IPS DF 6.9 (cell line): ENCODE measurements around the gene ARHGAP6.
"Not testable (repeated sequence)": the region's sequence is repeated elsewhere in the genome, so short reads cannot be mapped to it uniquely, and the experiment has no call there.

Experiments
- DNase-seq: peaks from one replicate; pipeline ENCODE4 v3.0.0-alpha.2; 2013; ENCODE audit warnings: low read depth, low spot score
- H3K27ac ChIP-seq: one replicate; pipeline ENCODE4 v1.5.1; 2013; ENCODE audit warnings: low read length, control low read depth
- H3K27me3 ChIP-seq: 2 replicates; pipeline ENCODE4 v1.6.1; 2013; ENCODE audit warnings: mild to moderate bottlenecking, low read length; ENCODE audit not compliant: control insufficient read depth, insufficient read depth
- H3K36me3 ChIP-seq: 2 replicates; pipeline ENCODE4 v1.6.1; 2013; ENCODE audit warnings: low read length; ENCODE audit not compliant: control insufficient read depth, insufficient read depth
- H3K4me1 ChIP-seq: 2 replicates; pipeline ENCODE4 v1.6.1; 2013; ENCODE audit warnings: low read length; ENCODE audit not compliant: control insufficient read depth, insufficient read depth
- H3K4me3 ChIP-seq: 2 replicates; pipeline ENCODE4 v1.5.1; 2013; ENCODE audit warnings: mild to moderate bottlenecking, low read length
- H3K9me3 ChIP-seq: 2 replicates; pipeline ENCODE4 v1.6.1; 2013; ENCODE audit warnings: low read length, inconsistent platforms; ENCODE audit not compliant: control insufficient read depth, insufficient read depth
- WGBS: extraction: QIAGEN DNeasy Blood & Tissue Kit; methylation state at CpG from one replicate; pipeline ENCODE4 v1.1.7; 2013; ENCODE audit warnings: mixed read lengths, missing lambda C conversion rate; ENCODE audit not compliant: insufficient read length, insufficient coverage; 5-methylcytosine and 5-hydroxymethylcytosine counted together

Gene ARHGAP6

GRCh38 chrX:11641349-11642065 is 24.2 kb downstream of the ARHGAP6 start:
- H3K36me3 ChIP-seq: no peaks in the 10 kb centered on the region
- H3K4me3 ChIP-seq: no peak overlapping the region
- H3K4me1 ChIP-seq: no peaks in the 10 kb centered on the region
- DNase-seq: no peak
- no peaks in the 10 kb centered on the region for H3K27me3 ChIP-seq
- WGBS: no CpG with 5 or more reads among the region's 9 CpGs
- no peaks in the 10 kb centered on the region for H3K9me3 ChIP-seq
- H3K27ac ChIP-seq: no peak overlapping the region

GRCh38 chrX:11640089-11640488 is 25.6 kb downstream of the ARHGAP6 start:
- Histone ChIP-seq H3K4me1 (no peaks in the 10 kb centered on the region), H3K27me3 (no peaks in the 10 kb centered on the region), H3K9me3 (no peaks in the 10 kb centered on the region), H3K4me3 (no peak overlapping the region), H3K27ac (no peak overlapping the region), H3K36me3 (no peaks in the 10 kb centered on the region)
- no peak for DNase-seq
- no CpG with 5 or more reads among the region's 4 CpGs for WGBS

- no peak for DNase-seq
- Histone ChIP-seq H3K27ac (no peak overlapping the region), H3K36me3 (no peaks in the 10 kb centered on the region), H3K27me3 (no peaks in the 10 kb centered on the region), H3K4me1 (no peaks in the 10 kb centered on the region), H3K4me3 (no peak overlapping the region), H3K9me3 (no peaks in the 10 kb centered on the region)
- no CpG with 5 or more reads among the region's 1 CpG for WGBS
These were observed 33.0 kb downstream of the ARHGAP6 start for GRCh38 chrX:11632732-11633131.

GRCh38 chrX:11629593-11630211 is 36.0 kb downstream of the ARHGAP6 start:
- no peaks in the 10 kb centered on the region for H3K9me3 ChIP-seq
- H3K36me3 ChIP-seq: no peaks in the 10 kb centered on the region
- no peak for DNase-seq
- no CpG with 5 or more reads among the region's 4 CpGs for WGBS
- H3K4me1 ChIP-seq: no peaks in the 10 kb centered on the region
- no peaks in the 10 kb centered on the region for H3K27me3 ChIP-seq
- H3K27ac ChIP-seq: no peak overlapping the region
- H3K4me3 ChIP-seq: no peak overlapping the region

GRCh38 chrX:11628399-11628798 is 37.3 kb downstream of the ARHGAP6 start:
- Histone ChIP-seq H3K36me3 (no peaks in the 10 kb centered on the region), H3K27ac (no peak overlapping the region), H3K4me1 (no peaks in the 10 kb centered on the region), H3K9me3 (no peaks in the 10 kb centered on the region), H3K27me3 (no peaks in the 10 kb centered on the region), H3K4me3 (no peak overlapping the region)
- DNase-seq: no peak
- WGBS: no CpG with 5 or more reads among the region's 5 CpGs

GRCh38 chrX:11626351-11626750 is 39.4 kb downstream of the ARHGAP6 start:
- H3K36me3 ChIP-seq: no peaks in the 10 kb centered on the region
- H3K4me3 ChIP-seq: no peak overlapping the region
- no peak for DNase-seq
- no peaks in the 10 kb centered on the region for H3K4me1 ChIP-seq
- H3K27ac ChIP-seq: no peak overlapping the region
- H3K27me3 ChIP-seq: no peaks in the 10 kb centered on the region
- H3K9me3 ChIP-seq: no peaks in the 10 kb centered on the region

- Histone ChIP-seq H3K27me3 (no peaks in the 10 kb centered on the region), H3K27ac (no peak overlapping the region), H3K4me3 (no peak overlapping the region), H3K36me3 (no peaks in the 10 kb centered on the region), H3K4me1 (no peaks in the 10 kb centered on the region), H3K9me3 (no peaks in the 10 kb centered on the region)
- WGBS: no CpG with 5 or more reads among the region's 1 CpG
- no peak for DNase-seq
These were observed 46.3 kb downstream of the ARHGAP6 start for GRCh38 chrX:11619441-11619840.

GRCh38 chrX:11614253-11614652 is 51.5 kb downstream of the ARHGAP6 start:
- not testable (repeated sequence) for H3K4me1 ChIP-seq, H3K4me3 ChIP-seq, H3K27me3 ChIP-seq, H3K36me3 ChIP-seq, H3K9me3 ChIP-seq, DNase-seq, H3K27ac ChIP-seq
- no CpG with 5 or more reads among the region's 3 CpGs for WGBS

- H3K4me3 ChIP-seq: no peak overlapping the region
- H3K36me3 ChIP-seq: no peaks in the 10 kb centered on the region
- no peaks in the 10 kb centered on the region for H3K9me3 ChIP-seq
- no CpG with 5 or more reads among the region's 1 CpG for WGBS
- H3K4me1 ChIP-seq: no peaks in the 10 kb centered on the region
- no peak for DNase-seq
- H3K27ac ChIP-seq: no peak overlapping the region
- H3K27me3 ChIP-seq: no peaks in the 10 kb centered on the region
These were observed 53.8 kb downstream of the ARHGAP6 start for GRCh38 chrX:11611965-11612364.

GRCh38 chrX:11611161-11611560 is 54.6 kb downstream of the ARHGAP6 start:
- H3K4me1 ChIP-seq: no peaks in the 10 kb centered on the region
- DNase-seq: no peak
- H3K9me3 ChIP-seq: no peaks in the 10 kb centered on the region
- H3K36me3 ChIP-seq: no peaks in the 10 kb centered on the region
- H3K27ac ChIP-seq: no peak overlapping the region
- no CpG with 5 or more reads among the region's 1 CpG for WGBS
- H3K27me3 ChIP-seq: no peaks in the 10 kb centered on the region
- H3K4me3 ChIP-seq: no peak overlapping the region

- WGBS: no CpG with 5 or more reads among the region's 2 CpGs
- Histone ChIP-seq H3K4me3 (no peak overlapping the region), H3K27me3 (no peaks in the 10 kb centered on the region), H3K36me3 (no peaks in the 10 kb centered on the region), H3K4me1 (no peaks in the 10 kb centered on the region), H3K27ac (no peak overlapping the region), H3K9me3 (no peaks in the 10 kb centered on the region)
- no peak for DNase-seq
These were observed 56.6 kb downstream of the ARHGAP6 start for GRCh38 chrX:11609109-11609508.
